H1 (cell line): ENCODE data around the gene PCSK4. TPM values are rescaled to one million over a fixed set of nuclear protein-coding genes. Genes with fewer than 3 reads are reported as not detected.

Experiments used
- CBX5 ChIP-seq: fragments of 300-800, 300-1000 bp; sonication (generic); IDR thresholded peaks from 2 replicates; pipeline ENCODE4 v1.7.1; 2016; ENCODE audit warnings: antibody characterized with exemption, low read length, low read depth
- FOSL1 ChIP-seq: IDR thresholded peaks from 2 replicates; pipeline ENCODE4 v1.6.1; 2011; ENCODE audit warnings: mild to moderate bottlenecking, low read depth, low read length, moderate library complexity; ENCODE audit not compliant: insufficient read depth
- KDM4A ChIP-seq: IDR thresholded peaks from one replicate; pipeline ENCODE4 v1.7.1; 2012; ENCODE audit warnings: low read depth, mild to moderate bottlenecking, moderate library complexity, low read length, inconsistent platforms; ENCODE audit not compliant: severe bottlenecking
- NRF1 ChIP-seq: IDR thresholded peaks from 2 replicates; pipeline ENCODE4 v1.6.1; 2011; ENCODE audit warnings: mild to moderate bottlenecking, low read depth, low read length, improper control_type of control experiment
- SIN3A ChIP-seq, 2 experiments: IDR thresholded peaks in 1 of 2; conservative IDR thresholded peaks in 1 of 2; 2 replicates each; pipeline ENCODE4 v1.6.1; 2011 to 2012; ENCODE audit warnings: low read length in 2 of 2, improper control_type of control experiment in 1 of 2, low read depth in 1 of 2, mild to moderate bottlenecking in 1 of 2
- polyA plus RNA-seq, 7 experiments: library from polyadenylated mRNA; depleted of rRNA in 3 of 7; stranded (reverse) in 5 of 7; unstranded in 2 of 7; fragments of >200 nt in 5 of 7; fragments of 200-250 nt in 2 of 7; gene quantifications; 1 replicate in 5 of 7; 2 replicates in 1 of 7; 4 replicates in 1 of 7; pipeline versions ENCODE4 v1.2.1 to v1.2.3, GENCODE V29; 2011 to 2013; ENCODE audit warnings: missing spikeins in 2 of 7, mixed read lengths in 2 of 7
- total RNA-seq: library from RNA; stranded (reverse); fragmentation: NEBNext Ultra II Directional; extraction: Animal tissue kit (Norgen Biotek cat#: 25700); gene quantifications from 2 replicates; pipeline ENCODE4 v1.2.1, GENCODE V29; 2021
- TF ChIP-seq, protein P1 (sequence below), 3 experiments: IDR thresholded peaks; 1 replicate in 2 of 3; 2 replicates in 1 of 3; pipeline versions ENCODE4 v1.5.1 to v1.6.1; 2011; ENCODE audit warnings: low read length in 3 of 3, mild to moderate bottlenecking in 3 of 3, inconsistent platforms in 2 of 3, low read depth in 1 of 3, moderate library complexity in 1 of 3; ENCODE audit not compliant: insufficient read depth in 1 of 3; ENCODE audit errors: control extremely low read depth in 1 of 3
- TF ChIP-seq, protein P2 (sequence below): fragments of 300-600 bp; sonication (generic); IDR thresholded peaks from 2 replicates; pipeline ENCODE4 v1.7.1; 2012; ENCODE audit warnings: low read length, moderate library complexity, mild to moderate bottlenecking, inconsistent platforms; ENCODE audit not compliant: insufficient replicate concordance

The PCSK4 gene
- total and polyA plus RNA-seq, 2 of the 8 experiments (the other 6 are each of a cell fraction or from before 2014, with no cell fraction given): 9.8 to 10.7 TPM

DNA sequence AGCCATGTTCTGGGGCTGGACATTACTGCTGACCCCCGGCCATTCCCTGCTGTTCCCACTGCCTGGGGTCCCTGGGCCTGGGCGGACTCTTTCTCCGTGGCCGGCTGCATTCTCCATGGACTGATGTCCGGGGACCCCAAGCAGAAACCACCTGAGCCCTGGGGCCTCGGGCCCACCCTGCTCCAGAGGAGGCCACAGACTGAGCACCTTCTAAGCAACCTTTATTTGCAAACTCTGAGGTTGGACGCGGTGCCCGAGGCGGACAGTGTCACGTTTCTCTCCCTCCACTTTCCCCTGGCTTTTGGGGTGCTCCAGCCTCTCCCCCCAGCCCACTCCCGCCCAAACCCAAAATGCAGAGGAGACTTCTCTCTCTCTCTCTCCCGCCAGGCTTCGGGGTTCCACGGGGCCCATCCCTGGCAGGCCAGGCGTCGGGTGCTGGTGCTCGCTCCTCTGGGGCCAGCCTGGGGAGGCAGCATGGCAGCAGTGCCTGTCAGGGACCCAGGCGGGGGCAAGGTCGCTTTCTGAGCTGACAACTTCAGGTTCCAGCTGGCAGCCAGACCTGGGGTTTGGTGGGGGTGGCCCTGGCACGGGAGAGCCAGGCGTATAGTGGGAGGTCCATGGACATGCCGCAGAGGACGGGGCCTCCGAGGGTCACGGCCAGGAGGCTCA lies 8.8 kb downstream of the PCSK4 start (continued):
- TF ChIP-seq SIN3A (conservative IDR thresholded peaks at IDR 0.05 in 1 of 2, IDR thresholded peaks at IDR 0.05 in 1 of 2; ENCODE audit: low read depth in 1 of 2, low read length in 2 of 2): no peak
- TF ChIP-seq FOSL1: no peak
- no peak for TF ChIP-seq NRF1
- TF ChIP-seq, protein P1, sequence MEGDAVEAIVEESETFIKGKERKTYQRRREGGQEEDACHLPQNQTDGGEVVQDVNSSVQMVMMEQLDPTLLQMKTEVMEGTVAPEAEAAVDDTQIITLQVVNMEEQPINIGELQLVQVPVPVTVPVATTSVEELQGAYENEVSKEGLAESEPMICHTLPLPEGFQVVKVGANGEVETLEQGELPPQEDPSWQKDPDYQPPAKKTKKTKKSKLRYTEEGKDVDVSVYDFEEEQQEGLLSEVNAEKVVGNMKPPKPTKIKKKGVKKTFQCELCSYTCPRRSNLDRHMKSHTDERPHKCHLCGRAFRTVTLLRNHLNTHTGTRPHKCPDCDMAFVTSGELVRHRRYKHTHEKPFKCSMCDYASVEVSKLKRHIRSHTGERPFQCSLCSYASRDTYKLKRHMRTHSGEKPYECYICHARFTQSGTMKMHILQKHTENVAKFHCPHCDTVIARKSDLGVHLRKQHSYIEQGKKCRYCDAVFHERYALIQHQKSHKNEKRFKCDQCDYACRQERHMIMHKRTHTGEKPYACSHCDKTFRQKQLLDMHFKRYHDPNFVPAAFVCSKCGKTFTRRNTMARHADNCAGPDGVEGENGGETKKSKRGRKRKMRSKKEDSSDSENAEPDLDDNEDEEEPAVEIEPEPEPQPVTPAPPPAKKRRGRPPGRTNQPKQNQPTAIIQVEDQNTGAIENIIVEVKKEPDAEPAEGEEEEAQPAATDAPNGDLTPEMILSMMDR (IDR thresholded peaks at IDR 0.05; ENCODE audit: control extremely low read depth in 1 of 3, insufficient read depth in 1 of 3, low read depth in 1 of 3, low read length in 3 of 3): no peak
- no peak for TF ChIP-seq KDM4A
- no peak for TF ChIP-seq CBX5
- TF ChIP-seq, protein P2, sequence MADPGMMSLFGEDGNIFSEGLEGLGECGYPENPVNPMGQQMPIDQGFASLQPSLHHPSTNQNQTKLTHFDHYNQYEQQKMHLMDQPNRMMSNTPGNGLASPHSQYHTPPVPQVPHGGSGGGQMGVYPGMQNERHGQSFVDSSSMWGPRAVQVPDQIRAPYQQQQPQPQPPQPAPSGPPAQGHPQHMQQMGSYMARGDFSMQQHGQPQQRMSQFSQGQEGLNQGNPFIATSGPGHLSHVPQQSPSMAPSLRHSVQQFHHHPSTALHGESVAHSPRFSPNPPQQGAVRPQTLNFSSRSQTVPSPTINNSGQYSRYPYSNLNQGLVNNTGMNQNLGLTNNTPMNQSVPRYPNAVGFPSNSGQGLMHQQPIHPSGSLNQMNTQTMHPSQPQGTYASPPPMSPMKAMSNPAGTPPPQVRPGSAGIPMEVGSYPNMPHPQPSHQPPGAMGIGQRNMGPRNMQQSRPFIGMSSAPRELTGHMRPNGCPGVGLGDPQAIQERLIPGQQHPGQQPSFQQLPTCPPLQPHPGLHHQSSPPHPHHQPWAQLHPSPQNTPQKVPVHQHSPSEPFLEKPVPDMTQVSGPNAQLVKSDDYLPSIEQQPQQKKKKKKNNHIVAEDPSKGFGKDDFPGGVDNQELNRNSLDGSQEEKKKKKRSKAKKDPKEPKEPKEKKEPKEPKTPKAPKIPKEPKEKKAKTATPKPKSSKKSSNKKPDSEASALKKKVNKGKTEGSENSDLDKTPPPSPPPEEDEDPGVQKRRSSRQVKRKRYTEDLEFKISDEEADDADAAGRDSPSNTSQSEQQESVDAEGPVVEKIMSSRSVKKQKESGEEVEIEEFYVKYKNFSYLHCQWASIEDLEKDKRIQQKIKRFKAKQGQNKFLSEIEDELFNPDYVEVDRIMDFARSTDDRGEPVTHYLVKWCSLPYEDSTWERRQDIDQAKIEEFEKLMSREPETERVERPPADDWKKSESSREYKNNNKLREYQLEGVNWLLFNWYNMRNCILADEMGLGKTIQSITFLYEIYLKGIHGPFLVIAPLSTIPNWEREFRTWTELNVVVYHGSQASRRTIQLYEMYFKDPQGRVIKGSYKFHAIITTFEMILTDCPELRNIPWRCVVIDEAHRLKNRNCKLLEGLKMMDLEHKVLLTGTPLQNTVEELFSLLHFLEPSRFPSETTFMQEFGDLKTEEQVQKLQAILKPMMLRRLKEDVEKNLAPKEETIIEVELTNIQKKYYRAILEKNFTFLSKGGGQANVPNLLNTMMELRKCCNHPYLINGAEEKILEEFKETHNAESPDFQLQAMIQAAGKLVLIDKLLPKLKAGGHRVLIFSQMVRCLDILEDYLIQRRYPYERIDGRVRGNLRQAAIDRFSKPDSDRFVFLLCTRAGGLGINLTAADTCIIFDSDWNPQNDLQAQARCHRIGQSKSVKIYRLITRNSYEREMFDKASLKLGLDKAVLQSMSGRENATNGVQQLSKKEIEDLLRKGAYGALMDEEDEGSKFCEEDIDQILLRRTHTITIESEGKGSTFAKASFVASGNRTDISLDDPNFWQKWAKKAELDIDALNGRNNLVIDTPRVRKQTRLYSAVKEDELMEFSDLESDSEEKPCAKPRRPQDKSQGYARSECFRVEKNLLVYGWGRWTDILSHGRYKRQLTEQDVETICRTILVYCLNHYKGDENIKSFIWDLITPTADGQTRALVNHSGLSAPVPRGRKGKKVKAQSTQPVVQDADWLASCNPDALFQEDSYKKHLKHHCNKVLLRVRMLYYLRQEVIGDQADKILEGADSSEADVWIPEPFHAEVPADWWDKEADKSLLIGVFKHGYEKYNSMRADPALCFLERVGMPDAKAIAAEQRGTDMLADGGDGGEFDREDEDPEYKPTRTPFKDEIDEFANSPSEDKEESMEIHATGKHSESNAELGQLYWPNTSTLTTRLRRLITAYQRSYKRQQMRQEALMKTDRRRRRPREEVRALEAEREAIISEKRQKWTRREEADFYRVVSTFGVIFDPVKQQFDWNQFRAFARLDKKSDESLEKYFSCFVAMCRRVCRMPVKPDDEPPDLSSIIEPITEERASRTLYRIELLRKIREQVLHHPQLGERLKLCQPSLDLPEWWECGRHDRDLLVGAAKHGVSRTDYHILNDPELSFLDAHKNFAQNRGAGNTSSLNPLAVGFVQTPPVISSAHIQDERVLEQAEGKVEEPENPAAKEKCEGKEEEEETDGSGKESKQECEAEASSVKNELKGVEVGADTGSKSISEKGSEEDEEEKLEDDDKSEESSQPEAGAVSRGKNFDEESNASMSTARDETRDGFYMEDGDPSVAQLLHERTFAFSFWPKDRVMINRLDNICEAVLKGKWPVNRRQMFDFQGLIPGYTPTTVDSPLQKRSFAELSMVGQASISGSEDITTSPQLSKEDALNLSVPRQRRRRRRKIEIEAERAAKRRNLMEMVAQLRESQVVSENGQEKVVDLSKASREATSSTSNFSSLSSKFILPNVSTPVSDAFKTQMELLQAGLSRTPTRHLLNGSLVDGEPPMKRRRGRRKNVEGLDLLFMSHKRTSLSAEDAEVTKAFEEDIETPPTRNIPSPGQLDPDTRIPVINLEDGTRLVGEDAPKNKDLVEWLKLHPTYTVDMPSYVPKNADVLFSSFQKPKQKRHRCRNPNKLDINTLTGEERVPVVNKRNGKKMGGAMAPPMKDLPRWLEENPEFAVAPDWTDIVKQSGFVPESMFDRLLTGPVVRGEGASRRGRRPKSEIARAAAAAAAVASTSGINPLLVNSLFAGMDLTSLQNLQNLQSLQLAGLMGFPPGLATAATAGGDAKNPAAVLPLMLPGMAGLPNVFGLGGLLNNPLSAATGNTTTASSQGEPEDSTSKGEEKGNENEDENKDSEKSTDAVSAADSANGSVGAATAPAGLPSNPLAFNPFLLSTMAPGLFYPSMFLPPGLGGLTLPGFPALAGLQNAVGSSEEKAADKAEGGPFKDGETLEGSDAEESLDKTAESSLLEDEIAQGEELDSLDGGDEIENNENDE: no peak
